Esophagus (tissue), 2 donors: ENCODE measurements around the gene MED25. TPM values are rescaled to one million over a fixed set of nuclear protein-coding genes. Genes with fewer than 3 reads are reported as not detected.

Source experiments
- H3K27ac ChIP-seq, 2 donors: one replicate each; pipeline ENCODE4 v1.5.1; 2013; ENCODE audit warnings: low read depth in 2 of 2, mild to moderate bottlenecking in 2 of 2, inconsistent platforms in 1 of 2, low read length in 1 of 2, moderate library complexity in 1 of 2
- H3K27me3 ChIP-seq, 2 donors: one replicate each; pipeline ENCODE4 v1.6.1; 2013; ENCODE audit warnings: low read length in 2 of 2, control low read depth in 1 of 2, mild to moderate bottlenecking in 1 of 2; ENCODE audit not compliant: insufficient read depth in 2 of 2, control insufficient read depth in 1 of 2
- H3K36me3 ChIP-seq, 2 donors: one replicate each; pipeline ENCODE4 v1.6.1; 2013; ENCODE audit warnings: low read length in 1 of 2; ENCODE audit not compliant: control insufficient read depth in 2 of 2, insufficient read depth in 2 of 2
- H3K4me1 ChIP-seq, 2 donors: one replicate each; pipeline ENCODE4 v1.6.1; 2013; ENCODE audit warnings: low read length in 1 of 2; ENCODE audit not compliant: control insufficient read depth in 2 of 2, insufficient read depth in 2 of 2
- H3K4me3 ChIP-seq, 2 donors: one replicate each; pipeline ENCODE4 v1.5.1; 2013; ENCODE audit warnings: low read length in 2 of 2, mild to moderate bottlenecking in 2 of 2, low read depth in 1 of 2, moderate library complexity in 1 of 2
- H3K9me3 ChIP-seq, 2 donors: one replicate each; pipeline ENCODE4 v1.6.1; 2013; ENCODE audit warnings: mild to moderate bottlenecking in 2 of 2, low read depth in 1 of 2, low read length in 1 of 2, moderate library complexity in 1 of 2; ENCODE audit not compliant: control insufficient read depth in 2 of 2, insufficient read depth in 1 of 2
- WGBS, 2 donors: extraction: QIAGEN DNeasy Blood & Tissue Kit; methylation state at CpG; one replicate each; pipeline ENCODE4 v1.1.7; 2013; 5-methylcytosine and 5-hydroxymethylcytosine counted together
- polyA plus RNA-seq, 2 donors: library from polyadenylated mRNA; stranded (reverse); fragments of 200-250 nt; gene quantifications; one replicate each; pipeline ENCODE4 v1.2.3, GENCODE V29; 2013
- donor health status: healthy with polysubstance abuse.
- donor health status: Bipolar disorder and iron deficiency.

The MED25 gene
- polyA plus RNA-seq, 2 donors, result 27.7 to 54.9 TPM

GRCh38 chr19:49858088-49858985 lies 40.2 kb downstream of the MED25 start:
- Histone ChIP-seq H3K4me3 (no peak overlapping the region), H3K27ac (no peak overlapping the region), H3K27me3 (no peaks in the 10 kb centered on the region), H3K9me3 (no peaks in the 10 kb centered on the region), H3K4me1 (peaks cover 0 to 10% of the 10 kb centered on the region in 2 donors), H3K36me3 (peaks cover 9 to 59% of the 10 kb centered on the region in 2 donors)
- WGBS, 2 donors, result 85 to 88% methylated on average over 37 of the region's 37 CpGs

- Histone ChIP-seq H3K4me1 (peaks cover 0 to 5% of the 10 kb centered on the region in 2 donors), H3K36me3 (peaks cover 9 to 66% of the 10 kb centered on the region in 2 donors), H3K27me3 (no peaks in the 10 kb centered on the region), H3K9me3 (no peaks in the 10 kb centered on the region), H3K27ac (no peak overlapping the region), H3K4me3 (no peak overlapping the region)
- 81 to 83% methylated on average over 22 of the region's 22 CpGs for WGBS, 2 donors
Measured at GRCh38 chr19:49859682-49860335, 41.7 kb downstream of the MED25 start.

- Histone ChIP-seq H3K27me3 (no peaks in the 10 kb centered on the region), H3K4me3 (no peak overlapping the region), H3K4me1 (peaks cover 0 to 8% of the 10 kb centered on the region in 2 donors), H3K27ac (peak overlapping the region in 1 of 2 donors; percentile 51), H3K9me3 (no peaks in the 10 kb centered on the region), H3K36me3 (peaks cover 9 to 59% of the 10 kb centered on the region in 2 donors)
- 68 to 79% methylated on average over 17 of the region's 17 CpGs for WGBS, 2 donors
Measured at GRCh38 chr19:49860336-49861102, 42.4 kb downstream of the MED25 start.

- no peaks in the 10 kb centered on the region for H3K9me3 ChIP-seq
- no peak overlapping the region for H3K4me3 ChIP-seq
- 30 to 34% methylated on average over 13 of the region's 13 CpGs for WGBS, 2 donors
- no peaks in the 10 kb centered on the region for H3K27me3 ChIP-seq
- peak overlapping the region; percentile 8 to 51 for H3K27ac ChIP-seq
- H3K36me3 ChIP-seq, result peaks cover 9 to 57% of the 10 kb centered on the region in 2 donors
- peaks cover 0 to 8% of the 10 kb centered on the region in 2 donors for H3K4me1 ChIP-seq
Measured at GRCh38 chr19:49861107-49861506, 43.0 kb downstream of the MED25 start.

- H3K4me3 ChIP-seq, result no peak overlapping the region
- peaks cover 9 to 54% of the 10 kb centered on the region in 2 donors for H3K36me3 ChIP-seq
- no peaks in the 10 kb centered on the region for H3K27me3 ChIP-seq
- WGBS, 2 donors, result 70 to 74% methylated on average over 60 of the region's 60 CpGs
- H3K4me1 ChIP-seq, result peaks cover 0 to 8% of the 10 kb centered on the region in 2 donors
- H3K9me3 ChIP-seq, result no peaks in the 10 kb centered on the region
- peak overlapping the region in 1 of 2 donors; percentile 8 for H3K27ac ChIP-seq
Measured at GRCh38 chr19:49861541-49862378, 43.7 kb downstream of the MED25 start.

GRCh38 chr19:49862391-49863253 lies 44.5 kb downstream of the MED25 start:
- H3K9me3 ChIP-seq, result no peaks in the 10 kb centered on the region
- H3K4me3 ChIP-seq, result no peak overlapping the region
- peaks cover 9 to 52% of the 10 kb centered on the region in 2 donors for H3K36me3 ChIP-seq
- WGBS, 2 donors, result 82 to 83% methylated on average over 40 to 49 of the region's 49 CpGs
- no peaks in the 10 kb centered on the region for H3K27me3 ChIP-seq
- H3K4me1 ChIP-seq, result peaks cover 0 to 8% of the 10 kb centered on the region in 2 donors
- no peak overlapping the region for H3K27ac ChIP-seq

GRCh38 chr19:49863254-49863934 lies 45.3 kb downstream of the MED25 start:
- WGBS, 2 donors, result 92 to 94% methylated on average over 24 of the region's 24 CpGs
- no peaks in the 10 kb centered on the region for H3K9me3 ChIP-seq
- peaks cover 0 to 8% of the 10 kb centered on the region in 2 donors for H3K4me1 ChIP-seq
- H3K36me3 ChIP-seq, result peaks cover 9 to 44% of the 10 kb centered on the region in 2 donors
- H3K27me3 ChIP-seq, result no peaks in the 10 kb centered on the region
- H3K27ac ChIP-seq, result no peak overlapping the region
- no peak overlapping the region for H3K4me3 ChIP-seq

- H3K9me3 ChIP-seq, result no peaks in the 10 kb centered on the region
- H3K27me3 ChIP-seq, result no peaks in the 10 kb centered on the region
- no peak overlapping the region for H3K4me3 ChIP-seq
- H3K27ac ChIP-seq, result no peak overlapping the region
- H3K36me3 ChIP-seq, result peaks cover 9 to 40% of the 10 kb centered on the region in 2 donors
- H3K4me1 ChIP-seq, result peaks cover 0 to 8% of the 10 kb centered on the region in 2 donors
- WGBS, 2 donors, result 91% methylated on average over 17 of the region's 17 CpGs
Measured at GRCh38 chr19:49863935-49864320, 45.8 kb downstream of the MED25 start.
